Measurements from ENCODE around the gene DIAPH1.
"Not testable (repeated sequence)": the region's sequence is repeated elsewhere in the genome, so short reads cannot be mapped to it uniquely, and the experiment has no call there.

DIAPH1 gene

GRCh38 chr5:141623186-141623585 lies 4.4 kb upstream of the DIAPH1 start:
- H3K9ac ChIP-seq (ENCODE audit: low read depth, low read length), result no peak overlapping the region
- no peaks in the 10 kb centered on the region for H3K9me3 ChIP-seq (ENCODE audit: control insufficient read depth, insufficient read depth, low read length)
- H3K36me3 ChIP-seq (ENCODE audit: control insufficient read depth, insufficient read depth, low read length), result peaks cover 13% of the 10 kb centered on the region
- H3K27me3 ChIP-seq (ENCODE audit: control insufficient read depth, insufficient read depth, low read length), result no peaks in the 10 kb centered on the region
- H3K4me3 ChIP-seq (ENCODE audit: low read depth, low read length), result no peak overlapping the region
- peaks cover 6% of the 10 kb centered on the region for H3K4me1 ChIP-seq (ENCODE audit: control insufficient read depth, insufficient read depth, low read length)

- H3K9me3 ChIP-seq (ENCODE audit: control insufficient read depth, insufficient read depth, low read length), result no peaks in the 10 kb centered on the region
- H3K36me3 ChIP-seq (ENCODE audit: control insufficient read depth, insufficient read depth, low read length), result no peaks in the 10 kb centered on the region
- H3K4me3 ChIP-seq (ENCODE audit: low read depth, low read length), result peak overlapping the region; percentile 42
- no peaks in the 10 kb centered on the region for H3K27me3 ChIP-seq (ENCODE audit: control insufficient read depth, insufficient read depth, low read length)
- H3K4me1 ChIP-seq (ENCODE audit: control insufficient read depth, insufficient read depth, low read length), result peaks cover 12% of the 10 kb centered on the region
- peak overlapping the region; percentile 76 for H3K9ac ChIP-seq (ENCODE audit: low read depth, low read length)
These were observed 583 bp downstream of the DIAPH1 start for GRCh38 chr5:141618030-141618803.

- no peaks in the 10 kb centered on the region for H3K36me3 ChIP-seq (ENCODE audit: control insufficient read depth, insufficient read depth, low read length)
- H3K4me3 ChIP-seq (ENCODE audit: low read depth, low read length), result peak overlapping the region; percentile 42
- H3K27me3 ChIP-seq (ENCODE audit: control insufficient read depth, insufficient read depth, low read length), result no peaks in the 10 kb centered on the region
- H3K4me1 ChIP-seq (ENCODE audit: control insufficient read depth, insufficient read depth, low read length), result peaks cover 15% of the 10 kb centered on the region
- H3K9ac ChIP-seq (ENCODE audit: low read depth, low read length), result no peak overlapping the region
- no peaks in the 10 kb centered on the region for H3K9me3 ChIP-seq (ENCODE audit: control insufficient read depth, insufficient read depth, low read length)
These were observed 1.1 kb downstream of the DIAPH1 start for GRCh38 chr5:141617682-141618029.

- Histone ChIP-seq H3K4me1 (ENCODE audit: control insufficient read depth, insufficient read depth, low read length) (peaks cover 15% of the 10 kb centered on the region), H3K27me3 (ENCODE audit: control insufficient read depth, insufficient read depth, low read length) (no peaks in the 10 kb centered on the region), H3K36me3 (ENCODE audit: control insufficient read depth, insufficient read depth, low read length) (no peaks in the 10 kb centered on the region), H3K9ac (ENCODE audit: low read depth, low read length) (no peak overlapping the region), H3K4me3 (ENCODE audit: low read depth, low read length) (peak overlapping the region; percentile 42), H3K9me3 (ENCODE audit: control insufficient read depth, insufficient read depth, low read length) (no peaks in the 10 kb centered on the region)
These were observed 1.7 kb downstream of the DIAPH1 start for GRCh38 chr5:141617128-141617527.

- H3K9me3 ChIP-seq (ENCODE audit: control insufficient read depth, insufficient read depth, low read length), result no peaks in the 10 kb centered on the region
- no peak overlapping the region for H3K9ac ChIP-seq (ENCODE audit: low read depth, low read length)
- H3K36me3 ChIP-seq (ENCODE audit: control insufficient read depth, insufficient read depth, low read length), result no peaks in the 10 kb centered on the region
- H3K27me3 ChIP-seq (ENCODE audit: control insufficient read depth, insufficient read depth, low read length), result no peaks in the 10 kb centered on the region
- H3K4me1 ChIP-seq (ENCODE audit: control insufficient read depth, insufficient read depth, low read length), result peaks cover 15% of the 10 kb centered on the region
- H3K4me3 ChIP-seq (ENCODE audit: low read depth, low read length), result no peak overlapping the region
These were observed 2.6 kb downstream of the DIAPH1 start for GRCh38 chr5:141615991-141616720.

- no peak overlapping the region for H3K9ac ChIP-seq (ENCODE audit: low read depth, low read length)
- no peaks in the 10 kb centered on the region for H3K9me3 ChIP-seq (ENCODE audit: control insufficient read depth, insufficient read depth, low read length)
- no peaks in the 10 kb centered on the region for H3K36me3 ChIP-seq (ENCODE audit: control insufficient read depth, insufficient read depth, low read length)
- no peak overlapping the region for H3K4me3 ChIP-seq (ENCODE audit: low read depth, low read length)
- peaks cover 15% of the 10 kb centered on the region for H3K4me1 ChIP-seq (ENCODE audit: control insufficient read depth, insufficient read depth, low read length)
- no peaks in the 10 kb centered on the region for H3K27me3 ChIP-seq (ENCODE audit: control insufficient read depth, insufficient read depth, low read length)
These were observed 5.5 kb downstream of the DIAPH1 start for GRCh38 chr5:141613344-141613743.

- Histone ChIP-seq H3K9me3 (ENCODE audit: control insufficient read depth, insufficient read depth, low read length) (no peaks in the 10 kb centered on the region), H3K36me3 (ENCODE audit: control insufficient read depth, insufficient read depth, low read length) (no peaks in the 10 kb centered on the region), H3K27me3 (ENCODE audit: control insufficient read depth, insufficient read depth, low read length) (no peaks in the 10 kb centered on the region), H3K9ac (ENCODE audit: low read depth, low read length) (no peak overlapping the region), H3K4me3 (ENCODE audit: low read depth, low read length) (no peak overlapping the region), H3K4me1 (ENCODE audit: control insufficient read depth, insufficient read depth, low read length) (peaks cover 7% of the 10 kb centered on the region)
These were observed 7.5 kb downstream of the DIAPH1 start for GRCh38 chr5:141611289-141611688.

- H3K4me3 ChIP-seq (ENCODE audit: low read depth, low read length); H3K27me3 ChIP-seq (ENCODE audit: control insufficient read depth, insufficient read depth, low read length); H3K36me3 ChIP-seq (ENCODE audit: control insufficient read depth, insufficient read depth, low read length); H3K9me3 ChIP-seq (ENCODE audit: control insufficient read depth, insufficient read depth, low read length); H3K4me1 ChIP-seq (ENCODE audit: control insufficient read depth, insufficient read depth, low read length); H3K9ac ChIP-seq (ENCODE audit: low read depth, low read length): not testable (repeated sequence)
These were observed 8.9 kb downstream of the DIAPH1 start for GRCh38 chr5:141609921-141610320.

- H3K27me3 ChIP-seq (ENCODE audit: control insufficient read depth, insufficient read depth, low read length), result no peaks in the 10 kb centered on the region
- H3K9me3 ChIP-seq (ENCODE audit: control insufficient read depth, insufficient read depth, low read length), result no peaks in the 10 kb centered on the region
- no peaks in the 10 kb centered on the region for H3K36me3 ChIP-seq (ENCODE audit: control insufficient read depth, insufficient read depth, low read length)
- H3K9ac ChIP-seq (ENCODE audit: low read depth, low read length), result no peak overlapping the region
- H3K4me1 ChIP-seq (ENCODE audit: control insufficient read depth, insufficient read depth, low read length), result peaks cover 7% of the 10 kb centered on the region
- no peak overlapping the region for H3K4me3 ChIP-seq (ENCODE audit: low read depth, low read length)
These were observed 9.8 kb downstream of the DIAPH1 start for GRCh38 chr5:141609044-141609443.

GRCh38 chr5:141608557-141608956 lies 10.2 kb downstream of the DIAPH1 start:
- Histone ChIP-seq H3K4me1 (ENCODE audit: control insufficient read depth, insufficient read depth, low read length) (peaks cover 6% of the 10 kb centered on the region), H3K4me3 (ENCODE audit: low read depth, low read length) (no peak overlapping the region), H3K9ac (ENCODE audit: low read depth, low read length) (no peak overlapping the region), H3K9me3 (ENCODE audit: control insufficient read depth, insufficient read depth, low read length) (no peaks in the 10 kb centered on the region), H3K27me3 (ENCODE audit: control insufficient read depth, insufficient read depth, low read length) (no peaks in the 10 kb centered on the region), H3K36me3 (ENCODE audit: control insufficient read depth, insufficient read depth, low read length) (no peaks in the 10 kb centered on the region)

- H3K27me3 ChIP-seq (ENCODE audit: control insufficient read depth, insufficient read depth, low read length), result no peaks in the 10 kb centered on the region
- no peaks in the 10 kb centered on the region for H3K36me3 ChIP-seq (ENCODE audit: control insufficient read depth, insufficient read depth, low read length)
- H3K9ac ChIP-seq (ENCODE audit: low read depth, low read length), result no peak overlapping the region
- peaks cover 1% of the 10 kb centered on the region for H3K4me1 ChIP-seq (ENCODE audit: control insufficient read depth, insufficient read depth, low read length)
- no peaks in the 10 kb centered on the region for H3K9me3 ChIP-seq (ENCODE audit: control insufficient read depth, insufficient read depth, low read length)
- no peak overlapping the region for H3K4me3 ChIP-seq (ENCODE audit: low read depth, low read length)
These were observed 10.8 kb downstream of the DIAPH1 start for GRCh38 chr5:141608046-141608445.

Measured in iPS-15b (cell line).